DND-41 (cell line): ENCODE data around the gene SLC15A2.

Source experiments
- CTCF ChIP-seq: IDR thresholded peaks from 2 replicates; pipeline ENCODE4 v1.5.1; 2012; ENCODE audit warnings: borderline replicate concordance, low read length, moderate library complexity, mild to moderate bottlenecking; ENCODE audit not compliant: poor library complexity, severe bottlenecking; ENCODE audit errors: extremely low read depth
- EZH2 ChIP-seq: IDR thresholded peaks from 3 replicates; pipeline ENCODE4 v1.6.1; 2012; ENCODE audit warnings: borderline replicate concordance, low read depth, mild to moderate bottlenecking, moderate library complexity, low read length, inconsistent platforms; ENCODE audit not compliant: severe bottlenecking

DNA sequence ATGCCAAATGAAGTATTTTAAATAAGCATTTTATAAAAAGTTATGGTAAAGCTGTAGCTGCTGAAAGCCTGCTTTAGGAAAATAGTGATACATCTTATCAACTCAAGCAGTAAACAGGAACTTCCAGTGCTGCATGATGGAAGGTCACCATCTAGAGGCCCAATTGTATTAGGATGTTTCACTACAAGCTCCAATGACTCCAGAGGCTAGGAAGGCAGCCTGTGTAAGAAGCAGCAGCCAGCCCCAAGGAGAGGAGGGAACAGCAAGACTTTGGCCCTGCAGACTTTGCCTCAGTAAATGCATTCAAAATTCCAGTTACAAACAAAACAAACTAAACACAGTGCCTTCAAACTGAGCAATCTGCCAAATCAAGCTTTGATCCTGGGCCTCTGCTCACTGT, 95.7 kb downstream of the SLC15A2 start:
- TF ChIP-seq CTCF (peak; percentile 12), EZH2 (no peak)
